Stomach (tissue), 4 donors: ENCODE measurements around the gene TENM4.

Source experiments
- CTCF ChIP-seq, 7 experiments: fragments of 450-650 bp in 4 of 7; fragments of 200-600 bp in 3 of 7; sonication (generic) in 3 of 7; IDR thresholded peaks; one replicate each; pipeline ENCODE4 v1.5.1; 2016 to 2019; ENCODE audit warnings: antibody characterized with exemption in 7 of 7, control low read depth in 2 of 7, mild to moderate bottlenecking in 1 of 7
- EP300 ChIP-seq: sonication (generic); formaldehyde crosslinking; IDR thresholded peaks from one replicate; pipeline ENCODE4 v1.6.1; 2017; ENCODE audit warnings: antibody characterized with exemption
- POLR2A ChIP-seq, 4 donors: fragments of 450-650 bp; IDR thresholded peaks; one replicate each; pipeline ENCODE4 v1.6.1; 2016; ENCODE audit warnings: antibody characterized with exemption in 4 of 4, control low read depth in 2 of 4, mild to moderate bottlenecking in 1 of 4, moderate library complexity in 1 of 4
- POLR2AphosphoS5 ChIP-seq, 3 donors: sonication (generic); formaldehyde crosslinking; IDR thresholded peaks; one replicate each; pipeline ENCODE4 v1.6.1; 2016; ENCODE audit warnings: antibody characterized with exemption in 3 of 3

- no peak for TF ChIP-seq POLR2A (IDR thresholded peaks at IDR 0.05)
- no peak for TF ChIP-seq CTCF (IDR thresholded peaks at IDR 0.05)
- TF ChIP-seq POLR2AphosphoS5 (IDR thresholded peaks at IDR 0.05) = no peak
- no peak for TF ChIP-seq EP300
These were observed 357.9 kb downstream of the TENM4 start for GRCh38 chr11:79082907-79083306.
